SJSA1 (cell line): Measurements from ENCODE around the gene CLCF1. TPM values are rescaled to one million over a fixed set of nuclear protein-coding genes. Genes with fewer than 3 reads are reported as not detected.

ENCODE experiments used
- DNase-seq, 2 experiments: peaks; one replicate each; pipeline ENCODE4 v3.0.0-alpha.2; 2015 to 2020; ENCODE audit warnings: low spot score in 2 of 2, low read depth in 1 of 2
- H3K27ac ChIP-seq: fragments of 250-450 bp; sonication (Bioruptor Pico); 2 replicates; pipeline ENCODE4 v1.5.1; 2020; ENCODE audit warnings: mild to moderate bottlenecking, moderate library complexity
- H3K27me3 ChIP-seq: fragments of 250-450 bp; sonication (Bioruptor Pico); replicated peaks from 2 replicates; pipeline ENCODE4 v1.5.1; 2020; ENCODE audit warnings: mild to moderate bottlenecking, moderate library complexity
- H3K36me3 ChIP-seq: fragments of 250-450 bp; sonication (Bioruptor Pico); 2 replicates; pipeline ENCODE4 v1.5.1; 2020; ENCODE audit warnings: mild to moderate bottlenecking
- H3K4me1 ChIP-seq: fragments of 250-450 bp; sonication (Bioruptor Pico); replicated peaks from 2 replicates; pipeline ENCODE4 v1.6.1; 2021; ENCODE audit warnings: mild to moderate bottlenecking
- H3K4me3 ChIP-seq: fragments of 250-450 bp; sonication (Bioruptor Pico); 2 replicates; pipeline ENCODE4 v1.5.1; 2020; ENCODE audit warnings: mild to moderate bottlenecking
- H3K9me3 ChIP-seq: fragments of 250-450 bp; sonication (Bioruptor Pico); replicated peaks from 2 replicates; pipeline ENCODE4 v1.5.1; 2020; ENCODE audit warnings: mild to moderate bottlenecking
- total RNA-seq: library from RNA; depleted of rRNA; stranded (reverse); fragments of >200 nt; shearing (Covaris generic); gene quantifications from 2 replicates; pipeline ENCODE4 v1.2.3, GENCODE V29; 2014

CLCF1 gene
- total RNA-seq, 1 experiment from 2014 or later, result 9.4 TPM

- H3K36me3 ChIP-seq, result no peaks in the 10 kb centered on the region
- no peak overlapping the region for H3K4me3 ChIP-seq
- 0 out of 2 replicates have a peak, but pooled peaks cover 8% of the 10 kb centered on the region for H3K4me1 ChIP-seq
- DNase-seq, result no peak
- H3K9me3 ChIP-seq, result no peaks in the 10 kb centered on the region; the same call in 1 of the 2 replicates
- H3K27me3 ChIP-seq, result peaks cover 77% of the 10 kb centered on the region
- no peak overlapping the region for H3K27ac ChIP-seq
Observed at GRCh38 chr11:67413266-67413849, 40.0 kb upstream of the CLCF1 start.

GRCh38 chr11:67412495-67413179 is 39.2 kb upstream of the CLCF1 start:
- H3K4me3 ChIP-seq, result no peak overlapping the region
- DNase-seq, result no peak
- H3K27ac ChIP-seq, result no peak overlapping the region
- no peaks in the 10 kb centered on the region for H3K36me3 ChIP-seq
- H3K27me3 ChIP-seq, result peaks cover 84% of the 10 kb centered on the region
- H3K4me1 ChIP-seq, result 0 out of 2 replicates have a peak, but pooled peaks cover 8% of the 10 kb centered on the region
- no peaks in the 10 kb centered on the region; the same call in 1 of the 2 replicates for H3K9me3 ChIP-seq

GRCh38 chr11:67411785-67412152 is 38.4 kb upstream of the CLCF1 start:
- Histone ChIP-seq H3K4me1 (0 out of 2 replicates have a peak, but pooled peaks cover 3% of the 10 kb centered on the region), H3K27me3 (peaks cover 91% of the 10 kb centered on the region), H3K9me3 (no peaks in the 10 kb centered on the region; the same call in 1 of the 2 replicates), H3K36me3 (no peaks in the 10 kb centered on the region), H3K27ac (no peak overlapping the region), H3K4me3 (no peak overlapping the region)
- DNase-seq, result no peak

GRCh38 chr11:67410984-67411784 is 37.8 kb upstream of the CLCF1 start:
- Histone ChIP-seq H3K4me3 (no peak overlapping the region), H3K27ac (no peak overlapping the region), H3K36me3 (no peaks in the 10 kb centered on the region), H3K4me1 (no peaks in the 10 kb centered on the region), H3K9me3 (no peaks in the 10 kb centered on the region; the same call in 1 of the 2 replicates), H3K27me3 (peaks cover 87% of the 10 kb centered on the region)
- DNase-seq, result no peak

- no peaks in the 10 kb centered on the region for H3K4me1 ChIP-seq
- no peak overlapping the region for H3K4me3 ChIP-seq
- no peak overlapping the region for H3K27ac ChIP-seq
- peaks cover 82% of the 10 kb centered on the region for H3K27me3 ChIP-seq
- DNase-seq, result no peak
- H3K9me3 ChIP-seq, result no peaks in the 10 kb centered on the region; the same call in 1 of the 2 replicates
- H3K36me3 ChIP-seq, result no peaks in the 10 kb centered on the region
Observed at GRCh38 chr11:67410369-67410831, 37.0 kb upstream of the CLCF1 start.

GRCh38 chr11:67409781-67410368 is 36.5 kb upstream of the CLCF1 start:
- H3K27ac ChIP-seq, result no peak overlapping the region
- H3K36me3 ChIP-seq, result no peaks in the 10 kb centered on the region
- H3K9me3 ChIP-seq, result no peaks in the 10 kb centered on the region; the same call in 1 of the 2 replicates
- H3K4me3 ChIP-seq, result no peak overlapping the region
- peaks cover 77% of the 10 kb centered on the region for H3K27me3 ChIP-seq
- no peak for DNase-seq
- no peaks in the 10 kb centered on the region for H3K4me1 ChIP-seq

- H3K4me3 ChIP-seq, result no peak overlapping the region
- H3K9me3 ChIP-seq, result no peaks in the 10 kb centered on the region; the same call in 1 of the 2 replicates
- H3K4me1 ChIP-seq, result no peaks in the 10 kb centered on the region
- DNase-seq, result no peak
- no peak overlapping the region for H3K27ac ChIP-seq
- no peaks in the 10 kb centered on the region for H3K36me3 ChIP-seq
- peaks cover 71% of the 10 kb centered on the region for H3K27me3 ChIP-seq
Observed at GRCh38 chr11:67409261-67409666, 35.9 kb upstream of the CLCF1 start.

- peaks cover 66% of the 10 kb centered on the region for H3K27me3 ChIP-seq
- no peak overlapping the region for H3K4me3 ChIP-seq
- H3K36me3 ChIP-seq, result no peaks in the 10 kb centered on the region
- no peak overlapping the region for H3K27ac ChIP-seq
- DNase-seq, result no peak
- H3K4me1 ChIP-seq, result no peaks in the 10 kb centered on the region
- no peaks in the 10 kb centered on the region; the same call in 1 of the 2 replicates for H3K9me3 ChIP-seq
Observed at GRCh38 chr11:67408437-67409200, 35.2 kb upstream of the CLCF1 start.

- Histone ChIP-seq H3K4me3 (no peak overlapping the region), H3K4me1 (no peaks in the 10 kb centered on the region), H3K9me3 (no peaks in the 10 kb centered on the region), H3K36me3 (no peaks in the 10 kb centered on the region), H3K27me3 (peaks cover 58% of the 10 kb centered on the region), H3K27ac (no peak overlapping the region)
- DNase-seq, result no peak
Observed at GRCh38 chr11:67407688-67408163, 34.3 kb upstream of the CLCF1 start.

GRCh38 chr11:67406969-67407687 is 33.7 kb upstream of the CLCF1 start:
- no peak overlapping the region for H3K4me3 ChIP-seq
- peaks cover 52% of the 10 kb centered on the region for H3K27me3 ChIP-seq
- no peak overlapping the region for H3K27ac ChIP-seq
- H3K9me3 ChIP-seq, result no peaks in the 10 kb centered on the region
- H3K36me3 ChIP-seq, result no peaks in the 10 kb centered on the region
- no peak for DNase-seq
- H3K4me1 ChIP-seq, result peaks cover 4% of the 10 kb centered on the region

- Histone ChIP-seq H3K36me3 (peaks cover 2% of the 10 kb centered on the region), H3K27ac (no peak overlapping the region), H3K27me3 (peaks cover 46% of the 10 kb centered on the region), H3K9me3 (peaks cover under 1% of the 10 kb centered on the region), H3K4me3 (no peak overlapping the region), H3K4me1 (peaks cover 7% of the 10 kb centered on the region)
- no peak for DNase-seq
Observed at GRCh38 chr11:67406420-67406968, 33.1 kb upstream of the CLCF1 start.

- Histone ChIP-seq H3K4me1 (peaks cover 12% of the 10 kb centered on the region), H3K4me3 (no peak overlapping the region)
Observed at GRCh38 chr11:67405688-67406339, 32.4 kb upstream of the CLCF1 start.

More at GRCh38 chr11:67405688-67406339, 32.4 kb upstream of the CLCF1 start:
- peaks cover 39% of the 10 kb centered on the region for H3K27me3 ChIP-seq
- peaks cover 6% of the 10 kb centered on the region for H3K9me3 ChIP-seq
- no peak overlapping the region for H3K27ac ChIP-seq
- peaks cover 8% of the 10 kb centered on the region for H3K36me3 ChIP-seq
- no peak for DNase-seq
